Endothelial cell of umbilical vein (primary cell): ENCODE measurements around the gene RARA. TPM values are rescaled to one million over a fixed set of nuclear protein-coding genes. Genes with fewer than 3 reads are reported as not detected.

Source experiments
- BruUV-seq: library from RNA; stranded (reverse); fragments of 400-500 nt; replicated peaks from 2 replicates; lab custom pipeline; 2021; lab: Mats Ljungman, UMichigan
- CTCF ChIA-PET: fragments of 300-600, 350-600 bp; sonication (Branson Sonifier 250); formaldehyde crosslinking; loops from one replicate; lab custom pipeline; 2021; ENCODE audit warnings: antibody characterized with exemption, inconsistent platforms; lab: Charles Lee
- POLR2A ChIA-PET: fragments of 300-600, 350-600 bp; sonication (Branson Sonifier 250); formaldehyde crosslinking; loops from one replicate; lab custom pipeline; 2021; ENCODE audit warnings: antibody characterized with exemption, inconsistent platforms; lab: Charles Lee
- DNase-seq: peaks from one replicate; pipeline ENCODE4 v3.0.0-alpha.2; 2011; ENCODE audit warnings: low read depth, low spot score
- FAIRE-seq: peaks from 2 replicates; lab custom pipeline; 2011; peaks lifted over from hg19 to GRCh38; lab: Jason Lieb, UNC
- H2AFZ ChIP-seq: 2 replicates; pipeline ENCODE4 v1.6.0; 2012; ENCODE audit warnings: low read depth, low read length, control low read depth, inconsistent platforms
- H3K27ac ChIP-seq: 2 replicates; pipeline ENCODE4 v1.5.1; 2011; ENCODE audit warnings: low read depth, mild to moderate bottlenecking, control low read depth, low read length, moderate library complexity; ENCODE audit not compliant: insufficient read depth
- H3K27me3 ChIP-seq, 2 experiments: 2 replicates each; pipeline versions ENCODE4 v1.6.0 to v1.6.1; 2011; ENCODE audit warnings: low read length in 2 of 2, mixed read lengths in 1 of 2; ENCODE audit not compliant: control insufficient read depth in 2 of 2, insufficient read depth in 2 of 2
- H3K36me3 ChIP-seq, 2 experiments: 2 replicates in 1 of 2; 3 replicates in 1 of 2; pipeline ENCODE4 v1.5.1; 2011; ENCODE audit warnings: low read length in 2 of 2, mild to moderate bottlenecking in 1 of 2, moderate library complexity in 1 of 2; ENCODE audit not compliant: control insufficient read depth in 2 of 2, insufficient read depth in 2 of 2; ENCODE audit errors: extremely low read depth in 1 of 2
- H3K4me1 ChIP-seq: 3 replicates; pipeline ENCODE4 v1.5.1; 2011; ENCODE audit warnings: mild to moderate bottlenecking, low read length; ENCODE audit not compliant: control insufficient read depth, insufficient read depth; ENCODE audit errors: extremely low read depth
- H3K4me2 ChIP-seq: 2 replicates; pipeline ENCODE4 v1.6.1; 2011; ENCODE audit warnings: low read length, control low read depth, mixed read lengths; ENCODE audit not compliant: insufficient read depth
- H3K4me3 ChIP-seq, 3 experiments: fragments of 200-600 bp in 1 of 3; sonication (generic), shearing (Covaris generic) in 1 of 3; replicated peaks in 1 of 3; 2 replicates each; pipeline ENCODE4 v1.5.1; 2011 to 2016; ENCODE audit warnings: control low read depth in 3 of 3, low read length in 3 of 3, mild to moderate bottlenecking in 2 of 3, inconsistent platforms in 1 of 3, low read depth in 1 of 3, moderate library complexity in 1 of 3; ENCODE audit not compliant: insufficient read depth in 1 of 3
- H3K79me2 ChIP-seq: 2 replicates; pipeline ENCODE4 v1.6.0; 2012; ENCODE audit warnings: low read length, inconsistent platforms; ENCODE audit not compliant: control insufficient read depth, insufficient read depth
- H3K9ac ChIP-seq: replicated peaks from 2 replicates; pipeline ENCODE3; 2011; ENCODE audit warnings: low read length, control low read depth; ENCODE audit not compliant: insufficient read depth; ENCODE audit errors: extremely low read depth
- H3K9me1 ChIP-seq: replicated peaks from 3 replicates; pipeline ENCODE4 v1.6.0; 2011; ENCODE audit warnings: mild to moderate bottlenecking, low read length; ENCODE audit not compliant: control insufficient read depth, insufficient read depth; ENCODE audit errors: extremely low read depth
- H3K9me3 ChIP-seq: replicated peaks from 2 replicates; pipeline ENCODE4 v1.5.1; 2012; ENCODE audit warnings: low read length, inconsistent platforms; ENCODE audit not compliant: control insufficient read depth, insufficient read depth
- H4K20me1 ChIP-seq: replicated peaks from 2 replicates; pipeline ENCODE3; 2011; ENCODE audit warnings: mild to moderate bottlenecking, low read length; ENCODE audit not compliant: control insufficient read depth, insufficient read depth; ENCODE audit errors: extremely low read depth
- CTCF ChIP-seq, 2 donors: IDR thresholded peaks; 1 replicate in 1 of 2; 2 replicates in 1 of 2; pipeline ENCODE4 v1.5.1; 2011; ENCODE audit warnings: low read length in 2 of 2, mild to moderate bottlenecking in 2 of 2, moderate library complexity in 2 of 2, control low read depth in 1 of 2, inconsistent platforms in 1 of 2, low read depth in 1 of 2; ENCODE audit not compliant: insufficient read depth in 1 of 2; ENCODE audit errors: extremely low read depth in 1 of 2
- EZH2 ChIP-seq: IDR thresholded peaks from 2 replicates; pipeline ENCODE4 v1.6.1; 2012; ENCODE audit warnings: borderline replicate concordance, low read depth, mild to moderate bottlenecking, moderate library complexity, low read length, inconsistent platforms; ENCODE audit not compliant: severe bottlenecking
- FOS ChIP-seq: IDR thresholded peaks from 2 replicates; pipeline ENCODE4 v1.6.1; 2011; ENCODE audit warnings: mild to moderate bottlenecking, low read length, moderate library complexity, borderline replicate concordance; ENCODE audit not compliant: insufficient read depth
- GATA2 ChIP-seq: IDR thresholded peaks from 2 replicates; pipeline ENCODE4 v1.7.0; 2011; ENCODE audit warnings: low read depth, mild to moderate bottlenecking, moderate library complexity, mixed read lengths, low read length; ENCODE audit not compliant: insufficient read length, insufficient read depth
- JUN ChIP-seq: IDR thresholded peaks from 2 replicates; pipeline ENCODE4 v1.6.1; 2011; ENCODE audit warnings: borderline replicate concordance, low read depth; ENCODE audit not compliant: insufficient read length, insufficient read depth
- MAX ChIP-seq: IDR thresholded peaks from 2 replicates; pipeline ENCODE4 v1.6.1; 2011; ENCODE audit not compliant: insufficient read depth, insufficient read length
- MYC ChIP-seq: IDR thresholded peaks from one replicate; pipeline ENCODE4 v1.6.1; 2011; ENCODE audit warnings: mild to moderate bottlenecking, low read depth, low read length
- POLR2A ChIP-seq: IDR thresholded peaks from 2 replicates; pipeline ENCODE4 v1.6.1; 2012; ENCODE audit warnings: low read depth, mild to moderate bottlenecking, control low read depth, low read length
- POLR2AphosphoS5 ChIP-seq: IDR thresholded peaks from 2 replicates; pipeline ENCODE4 v1.6.1; 2012; ENCODE audit warnings: low read depth, mild to moderate bottlenecking, control low read depth, low read length, moderate library complexity; ENCODE audit not compliant: insufficient read depth
- dilution Hi-C: fragments of 300-500 bp; cut with MboI; formaldehyde crosslinking; loops from one replicate; pipeline ENCODE4 v1.15.0; 2019; ENCODE audit warnings: low sequenced_read_pairs; ENCODE audit not compliant: extremely low pct_ligation_motif_present
- intact Hi-C: fragments of 100-400 bp; cut with micrococcal nuclease; formaldehyde crosslinking; loops from one replicate; pipeline ENCODE4 v1.10.0; 2022
- polyA plus RNA-seq, 4 experiments: library from polyadenylated mRNA; depleted of rRNA in 3 of 4; stranded (reverse) in 3 of 4; unstranded in 1 of 4; fragments of >200 nt; gene quantifications; 2 replicates each; pipeline versions ENCODE4 v1.2.1 to v1.2.3, GENCODE V29; 2011 to 2012; ENCODE audit warnings: missing spikeins in 1 of 4
- total RNA-seq: library from RNA; stranded (reverse); gene quantifications from 2 replicates; pipeline ENCODE4 v1.2.3, GENCODE V29; 2021

The RARA gene
- total and polyA plus RNA-seq, 2 donors (not counting 3 experiments of a cell fraction or from before 2014, with no cell fraction given), result 11.9 to 37.8 TPM

GRCh38 chr17:40312131-40312731 is 3.3 kb downstream of the RARA start:
- intact Hi-C loops (no loop called here), dilution Hi-C loops (no loop called here)
- H3K4me2 ChIP-seq, result no peak overlapping the region
- ChIA-PET POLR2A (no interaction called here), CTCF (interaction anchor here (1.0 to 15.6 kb wide), 8 partner anchors 9 to 221 kb away, joined by 3 to 530 read pairs (median 4); partner anchors contain the start of gene GJD3)
- H3K9me3 ChIP-seq, result no peaks in the 10 kb centered on the region
- H3K27me3 ChIP-seq, result no peaks in the 10 kb centered on the region
- H3K4me3 ChIP-seq, result no peak overlapping the region
- no TSS peak for BruUV-seq
- H3K9ac ChIP-seq, result no peak overlapping the region
- H3K79me2 ChIP-seq, result no peaks in the 10 kb centered on the region
- H3K9me1 ChIP-seq, result no peaks in the 10 kb centered on the region
- peaks cover 67% of the 10 kb centered on the region for H3K4me1 ChIP-seq
- no peak for FAIRE-seq
- no peak for DNase-seq
- H3K27ac ChIP-seq, result no peak overlapping the region
- TF ChIP-seq MAX (no peak), FOS (no peak)
- H4K20me1 ChIP-seq, result no peaks in the 10 kb centered on the region
- no peaks in the 10 kb centered on the region for H3K36me3 ChIP-seq
- H2AFZ ChIP-seq, result no peak overlapping the region

GRCh38 chr17:40312893-40313667 is 4.1 kb downstream of the RARA start:
- no peaks in the 10 kb centered on the region for H4K20me1 ChIP-seq
- H3K4me1 ChIP-seq, result peaks cover 65% of the 10 kb centered on the region
- H3K9me3 ChIP-seq, result no peaks in the 10 kb centered on the region
- no peaks in the 10 kb centered on the region for H3K79me2 ChIP-seq
- DNase-seq (no peak), FAIRE-seq (peak; percentile 26)
- intact Hi-C loops (no loop called here), dilution Hi-C loops (no loop called here)
- no peak overlapping the region for H3K27ac ChIP-seq
- H3K4me3 ChIP-seq, result no peak overlapping the region
- TF ChIP-seq JUN, result no peak
- TF ChIP-seq POLR2AphosphoS5, result no peak
- no peak for TF ChIP-seq POLR2A
- no peak for TF ChIP-seq CTCF (IDR thresholded peaks at IDR 0.05; ENCODE audit: extremely low read depth in 1 of 2, insufficient read depth in 1 of 2, low read depth in 1 of 2, low read length in 2 of 2)
- no peak for TF ChIP-seq EZH2
- no peak for TF ChIP-seq MYC
- TF ChIP-seq FOS, result no peak
- TF ChIP-seq GATA2, result no peak
- no peak for TF ChIP-seq MAX
- no peaks in the 10 kb centered on the region for H3K9me1 ChIP-seq
- no peaks in the 10 kb centered on the region for H3K36me3 ChIP-seq
- ChIA-PET POLR2A (no interaction called here), CTCF (interaction anchor here (0.6 to 15.6 kb wide), 3 partner anchors 10 to 43 kb away, joined by 5 to 530 read pairs (median 11); partner anchors contain the start of gene GJD3)
- no peak overlapping the region for H3K4me2 ChIP-seq
- H2AFZ ChIP-seq, result no peak overlapping the region
- no TSS peak for BruUV-seq
- no peaks in the 10 kb centered on the region for H3K27me3 ChIP-seq
- no peak overlapping the region for H3K9ac ChIP-seq
